H54 (cell line): ENCODE measurements around the gene PSMF1.
"Not testable (repeated sequence)": the region's sequence is repeated elsewhere in the genome, so short reads cannot be mapped to it uniquely, and the experiment has no call there.

Experiments
- DNase-seq: peaks from one replicate; pipeline ENCODE4 v3.0.0; 2011; ENCODE audit warnings: low spot score, mixed read lengths; ENCODE audit not compliant: insufficient read length
- FAIRE-seq: peaks from 3 replicates; lab custom pipeline; 2011; peaks lifted over from hg19 to GRCh38; lab: Jason Lieb, UNC
- POLR2A ChIP-seq: IDR thresholded peaks from 2 replicates; pipeline ENCODE4 v1.6.1; 2011; ENCODE audit warnings: low read depth, mild to moderate bottlenecking, low read length

Gene PSMF1

DNA sequence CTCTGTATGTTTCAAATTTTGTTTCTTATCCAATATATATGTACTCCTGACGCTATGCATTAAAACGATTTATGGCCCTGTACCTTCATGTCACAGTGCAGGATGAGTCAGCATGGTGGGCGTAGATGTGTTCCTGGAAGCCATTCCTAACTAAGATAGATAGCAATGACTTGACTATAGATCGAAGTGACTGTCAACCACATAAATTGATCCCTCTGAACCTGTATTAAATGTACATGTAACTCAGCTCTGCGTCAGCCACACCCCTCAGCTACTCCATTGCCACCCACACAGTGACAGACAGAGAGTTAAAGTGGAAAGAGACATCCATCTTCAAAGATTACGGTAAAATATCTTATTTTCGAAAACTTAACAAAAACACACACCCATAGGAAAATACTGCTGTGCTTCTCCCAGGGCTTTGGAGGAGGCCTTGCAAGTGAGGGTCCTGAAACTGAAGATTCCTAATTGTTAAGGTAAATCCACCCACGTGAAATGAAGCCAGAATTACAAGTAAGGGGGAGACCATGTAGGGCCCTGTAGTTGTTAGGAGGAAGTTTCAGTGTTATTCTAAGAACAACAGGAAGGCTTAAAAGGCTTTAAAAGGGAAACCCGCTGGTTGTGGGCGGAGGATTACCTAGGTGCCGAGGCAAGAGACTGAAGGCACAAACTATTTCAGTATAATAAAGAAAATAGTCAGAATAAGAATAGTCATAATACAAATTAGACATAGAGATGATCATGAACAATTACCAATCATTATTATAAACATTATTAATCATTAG is 97.2 kb downstream of the PSMF1 start:
- FAIRE-seq (no peak), DNase-seq (no peak)
- TF ChIP-seq POLR2A, result no peak

DNA sequence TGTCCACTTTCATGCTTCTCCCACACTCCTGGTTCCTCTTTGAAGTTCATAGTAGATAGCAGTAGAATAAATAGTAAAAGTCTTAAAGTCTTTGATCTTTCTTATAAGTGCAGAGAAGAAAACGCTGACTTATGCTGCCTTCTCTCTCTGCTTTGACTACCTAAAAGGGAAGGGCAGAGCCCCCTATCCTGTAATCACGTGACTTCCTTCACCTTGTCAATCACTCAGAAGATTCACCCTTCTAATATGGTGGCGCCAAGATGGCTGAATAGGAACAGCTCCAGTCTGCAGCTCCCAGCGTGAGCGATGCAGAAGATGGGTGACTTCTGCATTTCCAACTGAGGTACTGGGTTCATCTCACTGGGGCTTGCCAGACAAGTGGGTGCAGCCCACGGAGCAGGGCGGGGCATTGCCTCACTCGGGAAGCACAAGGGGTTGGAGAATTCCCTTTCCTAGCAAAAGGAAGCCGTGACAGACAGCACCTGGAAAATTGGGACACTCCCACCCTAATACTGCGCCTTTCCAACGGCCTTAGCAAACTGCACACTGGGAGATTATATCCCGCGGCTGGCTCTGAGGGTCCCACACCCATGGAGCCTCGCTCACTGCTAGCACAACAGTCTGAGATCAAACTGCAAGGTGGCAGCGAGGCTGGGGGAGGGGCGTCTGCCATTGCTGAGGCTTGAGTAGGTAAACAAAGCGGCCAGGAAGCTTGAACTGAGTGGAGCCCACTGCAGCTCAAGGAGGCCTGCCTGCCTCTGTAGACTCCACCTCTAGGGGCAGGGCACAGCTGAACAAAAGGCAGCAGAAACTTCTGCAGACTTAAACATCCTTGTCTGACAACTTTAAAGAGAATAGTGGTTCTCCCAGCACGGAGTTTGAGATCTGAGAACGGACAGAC is 98.4 kb downstream of the PSMF1 start:
- not testable (repeated sequence) for DNase-seq

More for the DNA sequence above, 98.4 kb downstream of the PSMF1 start:
- not testable (repeated sequence) for FAIRE-seq
